ENCODE measurements around the gene EXO1. TPM values are rescaled to one million over a fixed set of nuclear protein-coding genes. Genes with fewer than 3 reads are reported as not detected.

Gene EXO1
- total and polyA plus RNA-seq, 9 of the 15 experiments (the other 6 are each of a cell fraction or from before 2014, with no cell fraction given), result 36.0 to 125 (median 83.9) TPM

DNA sequence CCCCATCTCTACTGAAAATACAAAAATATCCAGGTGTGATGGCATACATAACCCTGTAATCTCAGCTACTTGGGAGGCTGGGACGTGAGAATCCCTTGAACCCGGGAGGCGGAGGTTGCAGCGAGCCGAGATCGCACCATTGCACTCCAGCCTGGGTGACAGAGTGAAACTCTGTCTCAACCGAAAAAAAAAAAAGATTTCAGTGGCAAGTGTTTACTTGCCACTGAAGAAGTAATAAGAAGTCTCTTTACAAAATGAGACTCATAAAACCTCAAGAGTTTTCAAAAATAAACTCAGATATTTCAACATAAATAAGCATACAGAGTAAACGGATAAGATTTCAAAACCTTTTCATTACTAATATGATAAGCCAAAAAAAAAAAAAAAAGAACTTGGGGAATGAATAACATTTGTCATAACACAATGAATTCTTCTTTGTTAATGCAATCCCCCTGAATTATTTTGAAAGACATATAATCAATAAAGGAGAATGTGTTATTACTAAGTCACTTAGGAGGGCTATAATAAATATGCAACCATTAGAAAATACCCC, 34.2 kb upstream of the EXO1 start (continued):
- TF ChIP-seq, protein P1, sequence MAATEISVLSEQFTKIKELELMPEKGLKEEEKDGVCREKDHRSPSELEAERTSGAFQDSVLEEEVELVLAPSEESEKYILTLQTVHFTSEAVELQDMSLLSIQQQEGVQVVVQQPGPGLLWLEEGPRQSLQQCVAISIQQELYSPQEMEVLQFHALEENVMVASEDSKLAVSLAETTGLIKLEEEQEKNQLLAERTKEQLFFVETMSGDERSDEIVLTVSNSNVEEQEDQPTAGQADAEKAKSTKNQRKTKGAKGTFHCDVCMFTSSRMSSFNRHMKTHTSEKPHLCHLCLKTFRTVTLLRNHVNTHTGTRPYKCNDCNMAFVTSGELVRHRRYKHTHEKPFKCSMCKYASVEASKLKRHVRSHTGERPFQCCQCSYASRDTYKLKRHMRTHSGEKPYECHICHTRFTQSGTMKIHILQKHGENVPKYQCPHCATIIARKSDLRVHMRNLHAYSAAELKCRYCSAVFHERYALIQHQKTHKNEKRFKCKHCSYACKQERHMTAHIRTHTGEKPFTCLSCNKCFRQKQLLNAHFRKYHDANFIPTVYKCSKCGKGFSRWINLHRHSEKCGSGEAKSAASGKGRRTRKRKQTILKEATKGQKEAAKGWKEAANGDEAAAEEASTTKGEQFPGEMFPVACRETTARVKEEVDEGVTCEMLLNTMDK (IDR thresholded peaks at IDR 0.05; ENCODE audit: borderline replicate concordance, insufficient read depth, low read depth, low read length, poor library complexity, severe bottlenecking), result no peak
- TF ChIP-seq DMBX1 (CRISPR knock-in tag; IDR thresholded peaks at IDR 0.05; ENCODE audit: borderline replicate concordance), result no peak
- TF ChIP-seq ZNF436 (CRISPR knock-in tag; IDR thresholded peaks at IDR 0.05), result no peak

DNA sequence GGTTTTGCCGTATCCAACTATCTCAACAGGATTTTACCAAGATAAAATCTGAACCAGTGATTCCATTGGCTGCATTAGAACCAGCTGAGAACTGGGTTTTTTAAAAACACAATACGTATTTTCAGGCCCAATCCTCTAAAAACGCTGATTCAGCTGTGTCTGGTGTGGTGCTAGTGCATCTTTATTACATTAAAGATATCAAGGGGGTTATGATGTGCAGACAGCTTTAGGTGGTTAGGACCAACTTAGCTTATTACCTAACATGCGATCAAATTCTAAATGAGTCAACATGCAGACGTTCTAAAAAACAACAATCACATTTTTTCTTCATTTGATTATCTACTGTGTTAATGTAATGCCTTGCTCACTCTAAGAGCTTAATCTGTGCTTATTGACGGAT, 32.0 kb upstream of the EXO1 start:
- H3K4me2 ChIP-seq (ENCODE audit: insufficient read depth, low read length), result no peak overlapping the region
- CTCF ChIA-PET (ENCODE audit: low intra/inter-chr PET ratio), result no interaction called here
- no peak for FAIRE-seq

More for the DNA sequence above, 32.0 kb upstream of the EXO1 start:
- no peaks in the 10 kb centered on the region for H3K79me2 ChIP-seq (ENCODE audit: control insufficient read depth, insufficient read depth, low read length)
- no peak overlapping the region for H3K27ac ChIP-seq (ENCODE audit: extremely low read depth, low read depth, low read length)
- DNase-seq (ENCODE audit: extremely low read depth in 1 of 4, low spot score in 3 of 4) (no peak), ATAC-seq (no peak)
- TF ChIP-seq MAFF (IDR thresholded peaks at IDR 0.05; ENCODE audit: low read length) (peak; percentile 82), FOXA1 (IDR thresholded peaks at IDR 0.05; ENCODE audit: borderline replicate concordance) (no peak), TAL1 (IDR thresholded peaks at IDR 0.05) (no peak), MAFG (tag; conservative IDR thresholded peaks at IDR 0.05) (peak; percentile 77), C11orf30 (IDR thresholded peaks at IDR 0.05; ENCODE audit: low read depth) (peak; percentile 81), MAFK (IDR thresholded peaks at IDR 0.05; ENCODE audit: low read length) (peak; percentile 69), ZNF316 (IDR thresholded peaks at IDR 0.05) (peak; percentile 91)
- H4K20me1 ChIP-seq (replicated peaks; ENCODE audit: control insufficient read depth, insufficient read depth, low read length), result no peaks in the 10 kb centered on the region
- POLR2A ChIA-PET, result interaction anchor here (0.6 to 0.8 kb wide), 2 partner anchors 31 to 317 kb away, joined by 3 to 4 read pairs; partner anchors contain the start of gene EXO1
- intact Hi-C loops (cut with micrococcal nuclease), result no loop called here
- no peak overlapping the region for H2AFZ ChIP-seq (ENCODE audit: low read depth, low read length)
- H3K9ac ChIP-seq (ENCODE audit: insufficient read depth in 1 of 2, low read depth in 2 of 2, low read length in 2 of 2), result no peak overlapping the region
- no peaks in the 10 kb centered on the region for H3K9me1 ChIP-seq (ENCODE audit: control insufficient read depth, insufficient read depth, low read length)
- peaks cover 4 to 18% of the 10 kb centered on the region in 2 experiments; a peak in 4 of 5 replicates for H3K4me1 ChIP-seq (replicated peaks in 1 of 2; ENCODE audit: control insufficient read depth in 2 of 2, insufficient read depth in 2 of 2, low read length in 2 of 2)
- BruUV-seq (replicated peaks), result no TSS peak
- no peaks in the 10 kb centered on the region for H3K36me3 ChIP-seq (ENCODE audit: control insufficient read depth, insufficient read depth, low read length)
- 60% methylated on average over 6 of the region's 6 CpGs for WGBS (ENCODE audit: insufficient coverage, low coverage, missing lambda C conversion rate)
- no peaks in the 10 kb centered on the region for H3K27me3 ChIP-seq (ENCODE audit: control insufficient read depth in 2 of 2, insufficient read depth in 2 of 2, low read length in 2 of 2)
- H3K4me3 ChIP-seq, result no peak overlapping the region
- in situ Hi-C loops (cut with MboI), result no loop called here
- H3K9me3 ChIP-seq (replicated peaks; ENCODE audit: control insufficient read depth, insufficient read depth, low read depth, low read length), result no peaks in the 10 kb centered on the region
